ENCODE measurements around the gene SVOPL.

The SVOPL gene

DNA sequence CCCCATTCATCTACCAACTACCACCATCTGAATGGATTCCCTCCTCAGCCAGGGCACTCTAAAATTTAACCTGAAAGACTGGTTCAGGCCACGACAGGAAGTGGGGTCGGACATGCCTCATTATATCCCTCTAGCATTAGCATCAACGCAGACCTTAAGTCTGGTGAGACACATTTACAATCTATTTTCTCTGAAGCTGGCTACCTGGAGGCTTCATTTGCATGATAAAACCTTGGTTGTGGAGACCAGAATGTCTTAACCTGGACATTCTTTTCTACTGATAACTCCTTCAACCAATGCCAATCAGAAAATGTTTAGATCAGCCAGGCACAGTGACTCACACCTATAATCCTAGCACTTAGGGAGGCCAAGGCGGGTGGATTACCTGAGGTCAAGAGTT, 42.3 kb downstream of the SVOPL start:
- no peak for DNase-seq

DNA sequence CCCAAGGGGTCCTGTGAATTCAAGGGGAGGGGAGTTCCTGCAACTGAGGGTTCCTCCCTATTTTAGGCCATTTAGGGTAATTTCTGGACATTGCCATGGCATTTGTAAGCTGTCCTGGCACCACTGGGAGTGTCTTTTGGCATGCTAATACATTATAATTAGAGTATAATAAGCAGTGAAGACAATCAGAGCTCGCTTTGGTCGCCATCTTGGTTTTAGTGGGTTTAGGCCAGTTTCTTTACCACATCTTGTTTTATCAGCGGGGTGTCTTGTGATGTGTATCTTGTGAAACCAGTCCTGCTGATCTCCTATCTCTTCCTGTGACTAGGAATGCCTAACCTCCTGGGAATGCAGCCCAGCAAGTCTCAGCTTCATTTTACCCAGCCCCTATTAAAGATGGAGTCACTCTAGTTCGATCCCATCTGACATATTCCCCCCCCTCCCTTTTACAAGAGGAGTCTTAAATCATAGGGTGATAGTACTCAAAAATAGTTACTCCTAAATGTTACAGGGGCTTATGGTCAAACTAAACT, 43.2 kb downstream of the SVOPL start:
- no peak for DNase-seq

DNA sequence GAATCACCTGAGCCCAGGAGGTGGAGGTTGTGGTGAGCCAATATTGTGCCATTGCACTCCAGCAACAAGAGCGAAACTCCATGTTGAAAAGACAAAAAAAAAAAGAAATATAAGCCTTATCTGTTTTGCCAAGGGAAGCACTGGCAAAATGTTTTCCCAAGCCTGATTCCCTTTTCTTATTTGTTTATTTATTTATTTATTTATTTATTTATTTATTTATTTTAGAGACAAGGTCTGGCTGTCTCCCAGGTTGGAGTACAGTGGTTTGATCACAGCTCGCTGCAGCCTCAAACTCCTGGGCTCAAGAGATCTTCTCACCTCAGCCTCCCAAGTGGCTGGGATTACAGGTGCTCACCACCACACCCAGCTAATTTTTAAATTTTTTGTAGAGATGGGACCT, 44.2 kb downstream of the SVOPL start:
- DNase-seq = no peak

DNA sequence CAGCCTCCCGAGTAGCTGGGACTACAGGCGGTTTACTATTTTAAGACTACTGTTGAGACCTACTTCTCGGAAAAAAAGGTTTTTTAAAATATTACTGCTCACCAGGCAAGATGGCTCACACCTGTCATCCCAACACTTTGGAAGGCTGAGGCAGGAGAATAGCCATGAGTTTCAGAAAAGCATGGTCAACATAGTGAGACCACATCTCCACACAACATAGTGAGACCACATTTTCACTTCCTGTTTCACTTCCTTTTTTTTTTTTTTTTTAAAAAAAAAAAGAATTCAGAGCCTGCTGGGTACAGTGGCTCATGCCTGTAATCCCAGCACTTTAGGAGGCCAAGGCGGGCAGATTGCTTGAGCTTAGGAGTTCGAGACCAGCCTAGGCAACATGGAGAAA, 46.5 kb downstream of the SVOPL start:
- DNase-seq = no peak

GRCh38 chr7:138649506-138649905, 51.7 kb downstream of the SVOPL start:
- no peak for DNase-seq

DNA sequence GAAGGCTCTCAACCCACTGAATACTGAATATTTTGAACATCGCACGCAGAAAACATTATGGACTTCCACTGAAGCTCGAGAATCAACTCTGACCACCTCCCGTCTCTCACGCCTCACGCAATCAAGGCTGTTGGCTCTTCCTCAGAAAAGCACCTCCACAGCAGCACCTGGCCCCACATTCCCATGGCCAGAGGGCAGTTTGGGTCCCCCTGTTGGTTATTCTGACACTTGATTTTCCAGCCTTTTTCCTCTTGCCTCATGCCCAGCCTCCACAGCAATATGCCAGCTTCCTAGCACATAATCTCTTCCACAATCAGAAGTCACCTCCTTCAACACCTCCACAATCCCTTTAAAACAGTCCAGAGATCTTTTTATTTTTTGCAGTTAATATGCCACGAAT, 55.9 kb downstream of the SVOPL start:
- no peak for DNase-seq

GRCh38 chr7:138632826-138633602, 68.1 kb downstream of the SVOPL start:
- DNase-seq = no peak

GRCh38 chr7:138632384-138632783, 68.8 kb downstream of the SVOPL start:
- DNase-seq = no peak

DNA sequence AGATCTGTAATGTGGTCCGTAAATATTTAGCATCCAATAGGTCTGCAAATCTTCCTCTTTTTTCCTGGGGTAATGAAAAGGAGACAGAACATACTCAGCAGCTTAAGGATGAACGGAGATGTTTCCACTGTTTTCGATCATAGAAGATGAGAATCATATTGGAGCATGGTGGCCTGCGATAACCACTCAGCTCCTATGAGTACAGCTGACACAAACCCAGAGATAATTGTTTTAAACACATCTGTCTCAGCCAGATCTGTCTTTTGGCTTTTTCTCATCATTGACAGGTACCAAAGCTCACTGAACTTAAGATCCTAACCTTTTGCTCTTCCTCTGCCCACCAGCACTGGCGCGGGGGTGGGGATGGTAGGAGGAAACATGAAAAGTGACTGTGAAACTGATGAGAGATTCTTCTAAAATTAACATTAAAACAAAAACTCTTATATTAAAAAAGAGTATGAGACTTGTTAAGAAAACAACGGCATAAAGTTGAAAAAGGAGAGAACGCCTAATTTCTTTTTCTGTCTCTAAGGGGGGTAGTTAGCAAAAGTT, 71.0 kb downstream of the SVOPL start:
- no peak for DNase-seq

- no peak for DNase-seq
Measured at GRCh38 chr7:138627361-138627760, 73.8 kb downstream of the SVOPL start.

GRCh38 chr7:138626846-138627245, 74.3 kb downstream of the SVOPL start:
- no peak for DNase-seq

GRCh38 chr7:138625849-138626230, 75.3 kb downstream of the SVOPL start:
- DNase-seq = no peak

GRCh38 chr7:138625084-138625848, 75.9 kb downstream of the SVOPL start:
- no peak for DNase-seq

- DNase-seq = no peak
Measured at GRCh38 chr7:138622841-138623240, 78.3 kb downstream of the SVOPL start.

DNA sequence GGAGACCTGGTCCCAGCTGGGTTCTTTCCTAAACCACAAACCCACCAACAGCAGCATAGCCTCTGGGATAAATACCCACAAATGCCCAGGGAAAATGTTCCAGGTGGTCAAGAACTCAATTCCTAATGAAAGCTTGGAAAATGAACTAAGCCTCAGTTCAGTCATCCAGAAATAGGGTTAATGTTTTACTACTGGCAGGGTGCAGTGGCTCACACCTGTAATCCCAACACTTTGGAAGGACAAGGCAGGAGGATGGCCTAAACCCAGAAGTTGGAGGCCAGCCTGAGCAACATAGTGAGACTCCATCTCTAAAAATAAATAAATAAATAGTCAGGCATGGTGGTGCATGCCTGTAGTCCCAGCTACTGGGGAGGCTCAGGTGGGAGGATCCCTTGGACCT, 82.2 kb downstream of the SVOPL start:
- no peak for DNase-seq

DNA sequence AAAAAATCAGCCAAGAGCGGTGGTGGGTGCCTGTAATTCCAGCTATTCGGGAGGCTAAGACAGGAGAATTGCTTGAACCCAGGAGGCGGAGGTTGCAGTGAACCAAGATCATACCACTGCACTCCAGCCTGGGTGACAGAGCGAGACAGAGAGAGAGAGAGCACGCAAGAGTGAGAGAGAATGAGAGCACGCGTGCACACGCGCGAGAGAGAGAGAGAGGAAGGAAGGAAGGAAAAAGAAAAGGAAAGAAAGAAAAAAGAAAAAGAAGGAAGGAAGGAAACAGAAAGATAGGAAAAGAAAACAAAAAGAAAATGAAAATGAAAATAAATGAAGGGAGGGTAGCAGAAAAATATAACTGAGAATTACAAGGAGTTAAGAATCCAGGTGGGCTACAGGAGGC, 82.7 kb downstream of the SVOPL start:
- no peak for DNase-seq

DNA sequence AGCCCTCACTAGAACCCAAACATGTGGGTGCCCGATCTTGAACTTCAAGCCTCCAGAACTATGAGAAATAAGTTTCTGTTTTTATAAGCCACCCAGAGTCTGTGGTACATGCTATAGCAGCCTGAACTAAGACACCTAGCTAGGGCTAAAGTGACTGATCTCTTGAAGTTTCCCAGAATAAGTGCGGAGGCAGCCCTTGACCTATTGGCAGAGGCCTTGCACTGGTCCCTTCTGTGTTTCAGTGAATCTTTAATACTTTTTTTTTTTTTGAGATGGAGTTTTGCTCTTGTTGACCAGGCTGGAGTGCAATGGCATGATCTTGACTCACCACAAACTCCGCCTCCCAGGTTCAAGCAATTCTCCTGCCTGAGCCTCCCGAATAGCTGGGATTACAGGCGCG, 85.1 kb downstream of the SVOPL start:
- no peak for DNase-seq

GRCh38 chr7:138613630-138614029, 87.5 kb downstream of the SVOPL start:
- DNase-seq = no peak

DNA sequence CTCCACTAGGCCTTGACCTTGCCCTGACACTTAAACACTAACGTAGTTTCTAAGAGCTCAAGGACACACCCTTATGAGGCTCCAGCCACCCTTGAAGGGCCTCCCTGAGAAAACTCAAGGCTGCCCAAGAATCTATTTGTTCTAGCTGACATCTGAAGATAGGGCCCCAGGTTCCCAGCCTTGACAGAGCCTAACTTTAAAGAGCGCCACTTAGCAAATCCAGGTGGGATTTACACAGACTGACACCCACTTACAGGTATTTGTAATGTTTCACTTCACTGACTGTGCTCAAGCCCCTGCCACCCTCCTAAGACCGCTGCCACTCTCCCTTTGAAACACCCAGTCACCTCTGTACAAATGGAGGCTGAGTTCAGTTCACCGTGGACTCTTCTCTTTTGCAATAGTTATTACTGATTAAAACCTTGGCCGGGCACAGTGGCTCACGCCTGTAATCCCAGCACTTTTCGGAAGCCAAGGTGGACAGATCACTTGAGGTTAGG, 90.4 kb downstream of the SVOPL start:
- DNase-seq = no peak

DNA sequence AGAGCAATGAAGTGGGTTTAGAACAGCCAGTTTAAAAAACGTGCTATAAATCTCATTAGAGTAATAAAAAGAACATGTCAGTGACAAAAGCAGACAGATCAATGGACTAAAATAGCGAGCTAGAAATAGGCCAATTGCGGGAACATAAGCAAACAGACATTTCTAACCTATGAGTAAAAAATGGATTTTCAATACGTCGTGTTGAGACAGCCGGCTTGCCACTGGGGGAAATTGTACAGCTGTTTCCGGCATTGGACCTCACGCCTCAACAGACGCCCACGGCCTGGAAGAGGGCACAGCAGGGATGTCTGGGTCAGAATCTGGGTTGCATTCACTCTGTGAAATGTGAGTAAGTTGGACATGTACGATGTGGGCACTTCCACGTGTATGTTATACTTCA, 92.9 kb downstream of the SVOPL start:
- no peak for DNase-seq

GRCh38 chr7:138607216-138608126, 93.7 kb downstream of the SVOPL start:
- DNase-seq = no peak

DNA sequence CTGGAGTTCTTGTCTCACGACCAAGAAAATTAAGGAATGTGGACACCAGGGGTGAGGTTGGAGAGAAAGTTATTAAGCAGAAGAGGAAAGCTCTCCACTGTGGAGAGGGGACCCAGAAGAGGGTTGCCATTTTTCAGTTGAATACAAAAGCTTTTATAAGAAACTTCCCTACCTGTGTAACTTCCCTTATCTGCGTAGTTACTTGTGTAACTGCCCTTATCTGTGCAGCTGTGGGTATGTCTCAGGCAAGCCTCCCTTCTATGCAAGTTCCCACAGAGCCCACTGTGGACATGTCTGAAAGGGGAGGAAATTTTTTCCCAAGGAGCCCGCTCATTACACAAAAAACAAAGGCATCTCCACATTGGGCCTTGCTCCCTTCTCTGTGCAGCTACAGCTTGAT, 94.9 kb downstream of the SVOPL start:
- DNase-seq = no peak
